NCI-H748 treated with DMSO at 0.1 percent for 48 hours (cell line): ENCODE results near the gene ABCC2.
"Not testable (repeated sequence)": the region's sequence is repeated elsewhere in the genome, so short reads cannot be mapped to it uniquely, and the experiment has no call there.

Source experiments
- DNase-seq: peaks from one replicate; lab custom pipeline; 2025; lab: John Stamatoyannopoulos, UW

The ABCC2 gene

DNA sequence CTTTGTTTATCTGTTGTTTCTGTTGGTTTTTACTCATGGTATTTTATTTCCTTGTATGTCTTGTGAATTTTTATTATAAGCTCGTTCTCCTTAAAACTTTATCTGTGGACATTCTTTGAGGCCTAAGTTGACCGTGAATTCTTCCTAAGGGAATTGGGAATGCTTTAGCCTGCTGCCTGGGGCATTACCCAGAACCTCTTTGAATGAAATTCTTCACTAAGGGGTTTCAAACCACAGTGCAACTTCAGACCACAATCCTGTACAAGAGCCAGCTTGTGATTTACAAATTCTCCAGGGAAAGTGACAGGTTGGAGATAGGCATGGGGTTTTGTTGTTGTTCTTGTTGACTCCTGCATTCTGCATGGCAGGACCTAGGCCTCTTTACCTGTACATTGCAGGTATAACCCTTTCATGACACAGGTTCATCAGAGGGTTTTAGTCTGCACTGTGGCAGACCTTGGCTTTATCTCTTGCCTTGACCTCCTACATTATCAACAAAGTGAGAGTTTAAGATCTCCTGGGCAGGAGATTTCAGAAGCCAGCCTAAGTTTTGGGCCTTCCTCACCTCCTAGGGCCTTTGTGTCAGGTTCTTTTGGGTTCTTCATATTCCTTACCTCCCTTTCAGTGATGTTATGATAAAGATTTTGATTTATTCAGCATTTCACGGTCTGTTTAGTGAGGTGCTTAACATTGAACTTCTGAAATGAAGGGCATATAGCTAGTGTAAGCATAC, 70.2 kb downstream of the ABCC2 start:
- no peak for DNase-seq

DNA sequence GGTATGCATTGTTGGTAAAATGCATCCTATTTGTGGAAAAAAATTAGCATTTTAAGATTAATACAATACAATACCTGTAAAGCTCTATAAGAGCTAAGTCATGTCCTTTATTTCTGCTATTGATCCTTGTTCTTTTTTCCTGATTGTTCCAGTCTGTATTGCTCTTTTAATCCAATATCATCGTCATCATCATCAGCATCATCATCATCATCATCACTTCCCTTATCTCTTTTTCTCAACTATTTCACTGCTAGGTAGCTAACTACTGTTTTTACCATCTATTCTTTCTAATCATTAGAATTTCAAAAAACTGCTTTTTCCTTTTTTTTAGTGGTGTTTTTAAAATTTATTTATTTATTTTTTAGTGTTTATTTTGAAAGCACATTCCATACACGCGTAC, 71.2 kb downstream of the ABCC2 start:
- no peak for DNase-seq

DNA sequence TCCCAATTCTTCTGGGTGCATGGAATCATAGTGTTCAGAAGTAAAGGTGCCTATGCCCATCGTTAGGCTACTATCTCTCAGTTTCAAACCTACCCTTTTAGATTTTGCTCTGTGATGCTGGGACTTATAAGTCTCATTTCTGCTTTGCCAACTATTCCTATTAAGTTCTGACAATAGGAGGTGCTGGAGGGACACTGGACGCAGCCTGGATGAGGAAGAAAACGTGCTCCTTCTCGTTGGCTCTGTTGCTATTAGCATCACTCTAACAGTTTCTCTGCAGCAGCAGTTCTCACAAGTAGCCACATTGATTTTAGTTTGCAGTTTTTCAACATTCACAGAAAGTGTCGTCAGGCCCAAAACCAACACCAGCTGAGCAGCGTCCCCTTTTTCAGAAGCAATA, 72.4 kb downstream of the ABCC2 start:
- DNase-seq, result no peak

DNA sequence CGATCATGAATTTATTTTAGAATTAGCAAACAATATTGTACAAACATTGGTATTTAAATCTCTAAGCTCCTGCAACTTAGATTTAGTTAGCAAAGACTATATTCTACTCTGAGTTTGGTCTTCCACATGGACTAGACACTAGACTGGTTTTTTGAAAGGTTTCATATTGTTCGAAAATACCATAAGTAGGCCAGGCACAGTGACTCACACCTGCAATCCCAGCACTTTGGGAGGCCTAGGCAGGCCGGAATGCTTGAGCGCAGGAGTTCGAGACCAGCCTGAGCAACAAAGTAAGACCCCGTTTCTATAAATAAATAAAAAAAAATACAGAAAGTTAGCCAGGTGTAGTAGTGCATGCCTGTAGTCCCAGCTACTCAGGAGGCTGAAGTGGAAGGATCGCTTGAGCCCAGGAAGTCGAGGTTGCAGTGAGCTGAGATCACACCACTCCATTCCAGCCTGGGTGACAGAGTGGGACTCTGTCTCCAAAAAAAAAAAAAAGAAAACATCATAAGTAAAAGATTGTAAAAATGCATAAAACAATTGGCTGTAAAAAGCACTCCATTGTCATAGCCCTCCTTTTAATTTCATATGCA, 73.1 kb downstream of the ABCC2 start:
- no peak for DNase-seq

DNA sequence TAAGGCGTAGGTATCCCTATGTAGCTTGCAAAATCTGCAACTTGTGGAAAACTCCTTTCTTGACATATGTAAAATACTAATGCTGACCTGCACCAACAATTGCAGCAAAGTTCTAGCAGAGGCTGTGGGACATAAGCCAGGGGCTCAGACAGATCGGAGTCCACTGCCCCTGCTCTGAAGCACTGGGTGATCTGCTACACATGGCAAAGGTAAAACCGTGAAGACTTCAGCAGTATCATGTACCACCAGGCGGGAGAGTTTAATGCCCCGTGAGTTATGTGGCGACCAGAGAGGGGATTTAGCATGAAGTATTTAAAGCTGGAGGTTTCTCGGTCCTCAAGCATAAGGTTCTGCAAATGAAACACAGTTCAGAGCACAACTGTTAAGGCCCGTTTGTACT, 76.4 kb downstream of the ABCC2 start:
- DNase-seq, result no peak

DNA sequence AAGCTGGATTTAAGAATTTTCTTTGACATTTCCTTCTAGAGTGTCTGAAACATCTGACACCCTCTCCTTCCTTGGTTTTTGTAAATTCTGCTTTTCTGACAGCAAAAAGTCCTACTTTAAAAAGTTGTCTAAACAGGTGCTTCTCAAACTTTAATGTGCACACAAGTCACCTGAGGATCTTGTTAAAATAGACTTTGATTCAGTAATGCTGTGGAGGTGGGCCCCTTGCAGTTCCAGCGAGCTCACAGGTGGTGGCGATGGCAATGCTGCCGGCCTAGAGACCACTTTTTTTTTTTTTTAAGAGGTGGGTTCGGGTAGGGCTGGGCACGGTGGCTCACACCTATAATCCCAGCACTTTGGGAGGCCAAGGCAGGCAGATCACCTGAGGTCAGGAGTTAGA, 77.1 kb downstream of the ABCC2 start:
- no peak for DNase-seq

DNA sequence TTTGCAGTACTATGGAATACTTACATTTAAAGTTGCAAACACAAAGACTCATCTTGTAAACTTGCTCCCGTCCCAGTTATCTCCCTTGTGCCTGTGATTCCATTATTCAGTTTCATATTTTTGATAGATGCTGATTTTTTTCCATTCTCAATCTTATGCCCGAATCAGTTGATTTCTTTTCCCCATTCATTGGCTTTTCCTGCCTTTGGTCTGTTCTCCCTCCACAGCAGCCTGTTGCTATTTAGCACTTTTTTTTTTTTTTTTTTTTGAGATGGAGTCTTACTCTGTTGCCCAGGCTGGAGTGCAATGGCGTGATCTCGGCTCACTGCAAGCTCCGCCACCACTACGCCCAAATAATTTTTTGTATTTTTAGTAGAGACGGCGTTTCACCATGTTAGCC, 78.0 kb downstream of the ABCC2 start:
- no peak for DNase-seq

DNA sequence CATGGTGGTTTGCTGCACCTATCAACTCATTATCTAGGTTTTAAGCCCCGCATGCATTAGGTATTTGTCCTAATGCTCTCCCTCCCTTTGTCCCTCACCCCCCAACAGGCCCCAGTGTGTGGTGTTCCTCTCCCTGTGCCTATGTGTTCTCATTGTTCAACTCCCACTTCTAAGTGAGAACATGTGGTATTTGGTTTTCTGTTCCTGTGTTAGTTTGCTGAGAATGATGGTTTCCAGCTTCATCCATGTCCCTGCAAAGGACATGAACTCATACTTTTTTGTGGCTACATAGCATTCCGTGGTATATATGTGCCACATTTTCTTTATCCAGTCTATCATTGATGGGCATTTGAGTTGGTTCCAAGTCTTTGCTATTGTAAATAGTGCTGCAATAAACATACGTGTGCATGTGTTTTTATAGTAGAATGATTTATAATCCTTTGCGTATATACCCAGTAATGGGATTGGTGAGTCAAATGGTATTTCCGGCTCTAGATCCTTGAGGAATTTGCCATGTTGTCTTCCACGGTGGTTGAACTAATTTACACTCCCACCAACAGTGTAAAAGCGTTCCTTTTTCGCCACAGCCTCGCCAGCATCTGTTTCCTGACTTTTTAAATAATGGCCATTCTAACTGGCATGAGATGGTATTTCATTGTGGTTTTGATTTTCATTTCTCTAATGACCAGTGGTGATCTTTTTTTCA, 81.2 kb downstream of the ABCC2 start:
- not testable (repeated sequence) for DNase-seq

DNA sequence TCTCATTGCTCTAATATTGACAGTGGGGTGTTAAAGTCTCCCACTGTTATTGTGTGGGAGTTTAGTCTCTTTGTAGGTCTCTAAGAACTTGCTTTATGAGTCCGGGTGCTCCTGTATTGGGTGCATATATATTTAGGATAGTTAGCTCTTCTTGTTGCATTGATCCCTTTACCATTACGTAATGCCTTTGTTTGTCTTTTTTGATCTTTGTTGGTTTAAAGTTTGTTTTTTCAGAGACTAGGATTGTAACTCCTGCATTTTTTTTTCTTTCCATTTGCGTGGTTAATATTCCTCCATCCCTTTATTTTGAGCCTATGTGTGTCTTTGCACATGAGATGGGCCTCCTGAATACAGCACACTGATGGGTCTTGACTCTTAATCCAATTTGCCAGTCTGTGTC, 84.8 kb downstream of the ABCC2 start:
- DNase-seq, result not testable (repeated sequence)

DNA sequence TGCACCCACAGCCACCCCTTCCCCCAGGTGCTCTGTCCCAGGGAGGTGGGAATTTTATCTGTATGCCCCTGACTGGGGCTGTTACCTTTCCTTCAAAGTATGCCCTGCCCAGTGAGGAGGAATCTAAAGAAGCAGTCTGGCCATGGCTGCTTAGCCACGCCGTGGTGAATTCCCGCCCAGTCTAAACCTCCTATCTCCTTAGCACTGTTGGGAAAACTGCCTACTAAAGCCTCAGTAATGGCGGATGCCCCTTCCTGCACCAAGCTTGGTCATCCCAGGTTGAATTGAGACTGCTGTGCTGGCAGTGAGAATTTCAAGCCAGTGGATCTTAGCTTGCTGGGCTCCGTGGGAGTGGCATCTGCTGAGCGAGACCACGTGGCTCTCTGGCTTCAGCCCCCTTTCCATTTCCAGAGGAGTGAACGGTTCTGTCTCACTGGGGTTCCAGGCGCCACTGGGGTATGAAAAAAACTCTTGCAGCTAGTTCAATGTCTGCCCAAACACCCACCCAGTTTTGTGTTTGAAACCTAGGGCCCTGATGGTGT, 87.2 kb downstream of the ABCC2 start:
- no peak for DNase-seq

DNA sequence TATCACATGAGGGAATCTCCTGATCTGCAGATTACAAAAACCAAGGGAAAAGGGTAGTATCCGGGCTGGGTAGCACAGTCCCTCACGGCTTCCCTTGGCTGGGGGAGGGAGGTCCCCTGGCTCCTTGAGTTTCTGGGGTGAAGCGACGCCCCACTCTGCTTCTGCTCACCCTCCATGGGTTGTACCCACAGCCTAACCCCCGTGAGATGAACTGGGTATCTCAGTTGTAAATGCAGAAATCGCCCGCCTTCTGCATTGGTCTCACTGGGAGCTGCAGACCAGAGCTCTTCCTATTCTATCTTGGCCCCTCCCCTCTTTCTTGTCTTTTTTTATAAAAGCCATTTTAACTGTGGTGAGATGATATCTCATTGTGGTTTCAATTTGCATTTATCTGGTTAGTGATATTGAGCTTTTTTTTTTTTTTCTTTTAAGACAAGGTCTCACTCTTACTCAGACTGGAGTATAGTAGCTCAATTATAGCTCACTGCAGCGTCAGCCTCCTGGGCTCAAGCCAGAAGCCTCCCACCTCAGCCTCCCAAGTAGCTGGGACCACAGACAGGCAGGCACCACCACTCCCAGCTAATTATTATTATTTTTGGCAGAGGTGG, 87.8 kb downstream of the ABCC2 start:
- no peak for DNase-seq

DNA sequence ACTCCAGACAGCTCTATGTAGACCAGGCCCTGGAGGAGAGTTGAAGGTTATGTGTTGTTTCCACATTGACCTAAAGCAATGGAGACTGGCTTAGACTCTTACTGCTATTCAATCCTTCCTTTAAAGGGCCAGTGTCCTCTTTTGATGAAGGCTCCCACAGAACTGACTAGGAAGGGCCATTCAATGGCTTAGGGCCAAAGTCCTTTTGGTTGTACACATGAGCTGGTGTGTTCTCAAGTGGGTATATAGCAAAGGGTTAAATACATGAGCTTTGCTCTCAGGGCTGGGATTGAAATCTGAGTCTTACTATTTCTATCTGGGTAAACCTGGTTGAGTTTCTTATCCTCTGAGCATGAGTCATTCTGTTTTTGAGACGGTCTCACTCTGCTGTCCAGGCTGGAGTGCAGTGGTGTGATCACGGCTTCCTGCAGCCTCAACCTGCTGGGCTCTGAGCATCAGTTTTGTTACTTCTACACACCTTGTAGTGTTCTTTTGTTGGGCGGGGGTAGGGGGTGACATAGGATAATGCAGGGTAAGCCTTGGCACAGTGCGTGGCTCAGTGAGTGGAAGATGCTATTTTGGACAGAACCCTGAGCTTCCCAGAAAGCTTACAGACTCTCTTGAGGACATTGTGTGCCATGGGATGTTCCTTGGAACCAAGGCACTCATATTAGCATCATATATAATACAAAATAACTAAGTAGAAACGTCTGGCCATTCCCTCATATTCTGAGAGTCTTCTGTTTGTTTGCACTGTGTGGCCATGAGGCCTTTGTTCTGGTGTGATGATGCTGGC, 90.1 kb downstream of the ABCC2 start:
- no peak for DNase-seq

DNA sequence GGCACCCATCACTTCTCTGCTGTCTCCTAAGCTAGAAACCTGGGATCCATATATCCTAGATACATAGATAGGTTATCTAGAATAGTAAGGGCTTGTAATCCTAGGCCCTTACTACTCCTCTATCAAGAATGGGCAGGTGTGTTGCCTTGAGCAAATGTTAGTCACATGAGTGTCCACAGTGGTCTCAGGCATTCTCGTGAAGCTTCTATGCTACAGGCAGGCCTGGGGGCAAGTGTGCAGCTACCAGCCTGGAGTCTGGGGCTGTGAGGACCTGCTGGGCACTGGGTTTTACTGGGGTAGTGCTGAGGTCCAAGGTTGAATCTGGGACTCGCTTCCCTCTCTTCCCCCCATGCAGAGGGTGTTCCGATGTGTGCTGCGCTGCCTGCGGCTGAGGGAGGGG, 91.4 kb downstream of the ABCC2 start:
- no peak for DNase-seq

DNA sequence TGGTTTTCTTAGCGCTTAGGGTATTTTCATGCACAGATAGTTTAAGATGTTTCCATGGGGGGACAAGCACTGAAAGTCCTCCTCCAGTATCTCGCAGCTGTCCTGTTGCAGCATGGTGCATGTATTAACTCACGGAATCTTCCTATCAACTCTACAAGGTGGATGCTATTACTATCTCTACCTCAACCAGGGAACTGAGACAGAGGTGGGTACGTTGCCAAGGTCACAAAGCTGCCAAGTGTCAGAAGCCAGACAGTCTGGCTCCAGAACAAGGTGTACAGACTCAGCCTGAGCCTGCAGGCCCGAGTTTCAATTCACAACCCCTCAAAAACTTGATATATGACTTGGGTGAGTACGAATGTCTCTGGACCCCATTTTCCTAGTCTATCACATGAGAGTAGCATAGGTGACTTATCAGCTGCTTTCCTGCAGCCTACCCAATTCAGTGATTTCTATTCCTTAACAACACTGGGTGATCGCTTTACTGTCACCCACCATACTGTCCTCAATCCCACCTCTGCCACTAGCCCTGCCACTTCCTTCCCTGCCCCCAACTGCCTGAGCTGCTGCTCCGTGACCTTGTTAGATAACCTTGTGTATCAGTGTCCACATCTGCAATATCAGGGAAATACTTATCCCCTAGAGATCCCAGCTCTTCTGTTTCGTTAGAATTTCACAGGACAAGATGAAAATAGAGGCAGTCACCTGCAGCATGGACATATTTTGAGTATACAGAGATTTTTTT, 92.1 kb downstream of the ABCC2 start:
- no peak for DNase-seq

DNA sequence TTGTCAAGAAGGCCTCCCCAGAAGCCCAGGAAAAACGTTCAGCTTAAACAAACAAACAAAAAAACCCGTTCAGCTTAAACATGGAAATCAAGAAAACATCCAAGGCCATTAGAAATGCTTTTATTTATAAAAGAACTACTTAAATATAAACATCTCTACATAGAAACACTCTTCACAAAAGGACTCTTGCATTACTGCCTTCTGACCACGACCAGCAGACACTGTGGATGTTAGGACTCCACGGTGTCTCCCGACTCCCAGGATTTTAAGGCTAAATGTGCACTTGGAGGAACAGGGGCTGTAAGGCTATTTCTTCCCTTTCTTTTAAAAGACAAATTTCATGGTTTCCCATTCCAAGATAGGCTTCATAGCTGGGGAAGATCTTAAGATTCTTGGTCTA, 93.0 kb downstream of the ABCC2 start:
- no peak for DNase-seq

DNA sequence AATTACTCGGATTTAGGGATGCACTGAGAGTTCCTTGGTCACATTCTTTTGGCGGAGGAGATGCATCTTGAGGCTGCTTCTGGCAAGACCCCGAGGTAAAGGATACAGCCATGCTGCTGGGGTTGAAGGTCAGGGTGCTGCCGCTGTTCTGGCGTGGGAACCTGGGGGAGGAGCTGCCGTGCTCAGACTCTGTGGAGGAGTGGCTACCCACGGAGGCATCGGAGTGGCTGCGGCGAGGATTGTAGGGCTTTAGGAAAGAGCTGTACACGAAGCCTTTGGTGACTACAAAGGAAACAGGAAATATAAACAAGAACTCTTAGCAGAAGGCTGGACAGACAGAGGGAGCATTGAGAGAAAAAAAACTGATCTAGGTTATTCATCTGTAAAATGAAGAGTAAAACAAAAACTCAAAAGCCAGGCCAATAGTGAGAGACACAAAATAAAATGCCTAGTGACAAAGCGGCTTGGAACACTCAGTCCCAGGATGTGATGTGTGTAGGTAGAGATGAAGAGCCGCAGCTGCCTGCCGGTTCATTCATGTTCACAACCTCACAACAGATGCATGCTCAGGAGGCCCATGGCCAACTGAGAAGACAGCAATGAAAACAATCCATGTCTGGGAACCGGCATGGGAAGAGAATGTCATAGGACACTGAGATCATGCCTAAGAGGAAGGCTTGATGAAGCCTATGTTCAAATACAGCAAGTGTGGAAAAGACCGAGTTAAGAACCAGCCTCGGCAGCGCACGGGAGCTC, 97.8 kb downstream of the ABCC2 start:
- no peak for DNase-seq

DNA sequence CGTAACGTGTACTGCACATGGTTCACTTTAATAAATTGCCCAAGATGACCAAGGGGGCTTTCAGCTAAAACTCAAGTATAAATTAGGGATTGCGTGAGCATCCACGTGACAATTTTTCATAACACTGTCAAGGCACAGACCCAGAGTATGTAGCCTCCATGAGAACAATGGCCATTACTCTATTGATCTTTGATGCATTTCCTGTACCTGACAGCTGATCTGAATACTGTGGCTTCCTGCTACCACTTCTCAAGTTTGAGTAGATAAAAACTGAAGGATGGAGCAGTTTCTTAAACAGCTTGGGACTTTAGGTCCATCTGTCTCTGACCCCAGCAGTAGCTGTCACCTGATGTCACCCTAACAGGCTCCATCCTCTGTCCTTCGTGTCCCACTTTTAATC, 98.9 kb downstream of the ABCC2 start:
- DNase-seq, result no peak

DNA sequence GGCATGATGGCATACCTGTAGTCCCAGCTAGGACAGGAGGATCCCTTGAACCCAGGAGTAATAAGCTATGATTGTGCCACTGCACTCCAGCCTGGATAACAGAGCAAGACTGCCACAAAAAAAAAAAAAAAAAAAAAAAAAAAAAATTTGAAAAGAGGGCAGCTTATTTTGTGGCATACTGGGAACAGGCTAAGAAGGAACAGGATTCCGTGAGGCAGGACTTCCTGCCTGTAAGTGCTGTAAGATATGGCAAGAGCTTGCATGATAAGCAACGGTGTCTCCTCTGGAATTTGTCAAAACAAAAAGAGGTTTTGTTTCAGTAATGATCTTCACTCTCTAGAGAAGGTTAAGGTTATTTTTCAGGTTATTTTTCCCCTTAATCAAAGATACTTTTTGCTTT, 101.1 kb downstream of the ABCC2 start:
- DNase-seq, result no peak

DNA sequence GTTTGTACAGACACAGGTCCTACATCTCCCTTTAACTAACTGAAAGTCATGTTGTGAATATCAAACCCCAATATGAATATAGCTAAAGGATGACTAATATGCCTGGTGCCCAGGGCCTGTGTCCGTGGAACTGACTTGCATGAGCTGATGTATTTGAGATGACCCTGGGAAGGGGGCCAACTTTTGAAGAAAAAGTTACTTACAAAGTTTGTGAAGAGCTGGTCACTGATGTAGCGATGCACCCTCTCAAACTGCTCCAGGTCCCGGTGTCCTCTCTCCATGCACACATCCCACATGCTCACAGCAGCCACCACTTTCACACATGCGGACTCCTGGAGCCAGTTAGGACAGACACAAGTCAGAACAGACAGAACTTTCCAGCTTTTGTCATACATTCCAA, 106.2 kb downstream of the ABCC2 start:
- no peak for DNase-seq

DNA sequence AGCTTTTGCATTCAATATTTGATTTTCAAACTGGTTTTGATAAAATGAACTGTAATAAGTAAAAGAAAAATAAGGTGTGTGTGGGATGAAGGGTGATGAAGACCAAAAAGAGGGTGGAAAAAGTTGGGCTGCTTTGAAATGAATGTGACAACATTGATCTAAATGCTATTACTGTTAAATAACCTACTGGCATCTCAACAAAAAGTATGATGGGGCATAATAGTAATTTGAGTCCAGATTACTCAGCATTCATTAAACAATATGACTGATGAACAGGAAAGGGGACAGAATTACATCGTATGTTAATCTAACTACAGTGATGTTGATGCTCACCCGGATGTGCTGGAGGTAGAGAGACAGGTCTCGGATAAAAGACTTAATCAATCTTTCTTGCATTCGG, 112.2 kb downstream of the ABCC2 start:
- DNase-seq, result no peak
